Skin of body (tissue), 2 donors: ENCODE measurements around the gene IFI35. TPM values are rescaled to one million over a fixed set of nuclear protein-coding genes. Genes with fewer than 3 reads are reported as not detected.
"Not testable (repeated sequence)": the region's sequence is repeated elsewhere in the genome, so short reads cannot be mapped to it uniquely, and the experiment has no call there.

Experiments used
- DNase-seq: peaks from one replicate; lab custom pipeline; 2025; lab: John Stamatoyannopoulos, UW
- total RNA-seq: library from RNA; depleted of rRNA; stranded (reverse); fragments of >200 nt; gene quantifications from one replicate; pipeline ENCODE4 v1.2.3, GENCODE V29; 2014

IFI35 gene
- total RNA-seq, 1 donor from 2014 or later = 7.2 TPM

DNA sequence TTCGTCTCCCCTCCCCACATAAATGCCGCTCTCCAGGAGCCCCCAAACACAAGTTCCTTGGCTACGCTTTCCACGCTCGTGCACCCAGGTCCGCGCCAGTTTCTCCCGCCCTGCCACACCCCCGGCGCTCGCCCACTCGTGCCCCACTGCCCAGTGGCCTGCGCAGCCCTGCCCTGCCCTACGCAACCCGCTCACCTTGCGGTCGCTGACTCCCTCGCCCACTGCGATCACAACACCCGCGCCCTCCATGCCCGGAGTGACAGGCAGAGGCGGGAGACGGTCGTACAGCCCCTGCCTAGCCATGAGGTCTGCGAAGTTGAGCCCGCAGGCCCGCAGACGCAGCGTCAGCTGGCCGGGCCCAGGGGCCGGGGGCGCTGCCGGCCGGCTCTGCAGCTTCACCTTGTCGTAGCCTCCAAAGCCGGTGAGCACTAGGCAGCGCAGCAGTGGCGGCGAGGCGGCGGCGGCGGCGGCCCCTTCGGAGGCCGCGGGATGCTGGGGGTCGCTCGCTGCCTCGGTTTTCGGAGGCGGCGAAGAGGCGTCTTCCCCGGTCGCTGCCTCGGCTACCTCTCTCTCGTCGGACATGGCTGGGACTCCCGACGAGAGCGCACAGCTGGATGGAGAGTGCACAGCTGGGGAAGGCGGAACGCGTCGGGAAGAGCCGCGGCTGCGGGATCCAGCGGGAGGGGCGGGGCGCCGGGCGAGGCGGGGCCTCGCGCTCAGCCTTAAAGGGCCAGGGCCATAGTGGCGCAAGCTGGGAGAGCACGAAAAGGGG lies 15.3 kb downstream of the IFI35 start, which contains the start of gene VAT1:
Gene VAT1 (minus strand): TSS at position 645 of the 772 bp plus-strand sequence. CDS start 63 bp downstream, at position 582.
- DNase-seq = peak; percentile 56

DNA sequence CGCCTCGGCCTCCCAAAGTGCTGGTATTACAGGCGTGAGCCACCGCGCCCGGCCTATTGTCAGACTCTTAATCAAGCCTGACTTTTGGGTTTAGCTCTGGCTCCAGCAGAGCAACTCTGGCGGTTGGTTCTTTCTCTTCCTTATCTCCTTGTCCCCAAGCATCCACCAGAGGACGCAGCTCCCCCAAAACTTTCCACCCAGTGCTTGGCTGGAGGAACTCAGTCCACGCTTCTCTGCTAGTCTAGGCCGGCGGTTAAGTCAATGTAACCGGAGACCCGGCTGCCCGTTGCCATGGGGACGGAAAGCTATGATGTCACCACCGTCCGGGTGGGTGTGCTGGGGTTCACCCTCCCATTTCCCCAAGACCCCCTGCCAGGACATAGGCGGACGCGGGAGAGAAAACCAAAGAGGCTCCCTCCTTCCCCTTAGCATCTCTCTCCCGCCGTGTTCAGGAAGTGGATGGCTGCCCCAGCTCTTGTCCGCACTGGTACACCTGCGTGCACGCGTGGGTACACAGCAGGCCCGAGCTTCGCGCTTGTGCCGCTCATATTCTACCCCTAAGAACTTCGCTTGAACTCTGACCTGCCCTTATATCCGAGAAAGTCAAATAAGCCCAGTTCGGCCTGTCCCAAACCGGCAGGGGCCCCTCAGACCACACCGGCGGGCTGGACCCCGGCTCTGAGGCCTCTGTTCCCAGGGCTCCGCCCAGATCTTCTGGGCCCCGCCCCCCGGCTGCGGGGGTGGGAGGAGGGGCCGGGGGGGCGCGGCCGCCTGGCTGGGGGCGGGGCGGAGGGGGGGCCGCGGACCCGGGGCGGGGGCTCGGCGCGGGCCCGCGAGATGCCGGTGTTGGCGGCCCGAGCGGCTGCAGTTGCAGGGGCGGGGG lies 18.1 kb downstream of the IFI35 start, which contains the start of gene RND2:
Gene RND2 (plus strand): TSS at position 825 of the 883 bp plus-strand sequence. CDS start 117 bp downstream, outside the sequence.
- peak; percentile 95 for DNase-seq

DNA sequence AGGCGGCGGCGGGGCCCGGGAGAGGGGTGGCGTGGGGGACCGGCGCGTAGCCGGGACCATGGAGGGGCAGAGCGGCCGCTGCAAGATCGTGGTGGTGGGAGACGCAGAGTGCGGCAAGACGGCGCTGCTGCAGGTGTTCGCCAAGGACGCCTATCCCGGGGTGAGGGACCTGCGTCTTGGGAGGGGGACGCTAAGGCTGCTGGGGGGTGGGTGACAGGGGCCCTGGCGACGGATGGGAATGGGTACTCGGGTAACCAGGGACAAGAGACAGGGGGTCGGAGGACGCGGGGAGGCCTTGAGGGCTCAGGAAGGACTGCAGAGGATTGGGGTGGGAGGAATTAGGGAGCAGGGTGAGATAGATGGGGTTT lies 18.7 kb downstream of the IFI35 start:
- no peak for DNase-seq

DNA sequence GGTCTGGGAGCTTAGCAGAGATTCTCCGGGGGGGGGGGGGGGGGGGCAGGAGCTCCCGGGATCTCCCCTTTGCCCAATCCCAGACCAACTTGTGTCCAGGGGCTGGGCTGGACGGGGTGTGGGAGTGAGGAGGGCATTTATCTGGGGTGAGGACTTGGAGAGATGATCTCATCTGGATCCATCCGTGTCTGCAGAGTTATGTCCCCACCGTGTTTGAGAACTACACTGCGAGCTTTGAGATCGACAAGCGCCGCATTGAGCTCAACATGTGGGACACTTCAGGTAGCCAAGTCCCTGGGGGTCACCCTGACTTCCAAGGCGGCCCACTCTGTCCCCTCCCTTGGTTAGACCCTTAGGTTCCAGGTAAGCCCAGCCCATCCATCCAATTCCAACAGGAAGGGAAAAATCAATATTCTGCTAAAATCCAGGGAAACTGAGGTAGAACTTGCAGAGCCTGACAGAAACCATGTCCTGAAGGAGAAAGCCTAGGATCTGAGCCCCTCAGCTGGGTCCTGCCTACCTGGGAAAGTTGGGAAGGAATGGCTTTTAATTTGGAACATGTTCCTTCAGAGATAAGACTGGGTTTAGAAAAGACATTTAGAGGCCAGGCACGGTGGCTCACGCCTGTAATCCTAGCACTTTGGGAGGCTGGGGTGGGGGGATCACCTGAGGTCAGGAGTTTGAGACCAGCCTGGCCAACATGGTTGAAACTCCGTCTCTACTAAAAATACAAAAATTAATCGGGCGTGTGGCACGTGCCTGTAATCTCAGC lies 19.4 kb downstream of the IFI35 start:
- no peak for DNase-seq

DNA sequence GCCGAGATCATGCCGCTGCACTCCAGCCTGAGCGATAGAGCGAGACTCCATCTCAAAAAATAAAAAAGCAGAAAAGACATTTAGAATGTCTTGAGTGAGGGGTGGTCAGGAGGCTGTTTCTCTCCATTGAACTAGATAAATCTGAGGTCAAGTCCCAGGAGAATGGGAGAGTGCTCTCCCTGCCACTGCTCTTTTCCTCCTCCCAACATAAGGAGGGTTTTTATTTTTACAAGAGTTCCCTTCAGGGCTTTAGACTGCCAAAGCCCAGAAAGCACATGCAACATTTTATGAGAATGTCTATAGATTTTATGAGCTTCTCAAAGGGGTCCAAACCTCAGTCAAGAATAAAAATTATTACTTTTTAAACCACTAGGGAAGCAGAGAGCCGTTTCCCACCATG lies 20.0 kb downstream of the IFI35 start:
- DNase-seq = no peak

DNA sequence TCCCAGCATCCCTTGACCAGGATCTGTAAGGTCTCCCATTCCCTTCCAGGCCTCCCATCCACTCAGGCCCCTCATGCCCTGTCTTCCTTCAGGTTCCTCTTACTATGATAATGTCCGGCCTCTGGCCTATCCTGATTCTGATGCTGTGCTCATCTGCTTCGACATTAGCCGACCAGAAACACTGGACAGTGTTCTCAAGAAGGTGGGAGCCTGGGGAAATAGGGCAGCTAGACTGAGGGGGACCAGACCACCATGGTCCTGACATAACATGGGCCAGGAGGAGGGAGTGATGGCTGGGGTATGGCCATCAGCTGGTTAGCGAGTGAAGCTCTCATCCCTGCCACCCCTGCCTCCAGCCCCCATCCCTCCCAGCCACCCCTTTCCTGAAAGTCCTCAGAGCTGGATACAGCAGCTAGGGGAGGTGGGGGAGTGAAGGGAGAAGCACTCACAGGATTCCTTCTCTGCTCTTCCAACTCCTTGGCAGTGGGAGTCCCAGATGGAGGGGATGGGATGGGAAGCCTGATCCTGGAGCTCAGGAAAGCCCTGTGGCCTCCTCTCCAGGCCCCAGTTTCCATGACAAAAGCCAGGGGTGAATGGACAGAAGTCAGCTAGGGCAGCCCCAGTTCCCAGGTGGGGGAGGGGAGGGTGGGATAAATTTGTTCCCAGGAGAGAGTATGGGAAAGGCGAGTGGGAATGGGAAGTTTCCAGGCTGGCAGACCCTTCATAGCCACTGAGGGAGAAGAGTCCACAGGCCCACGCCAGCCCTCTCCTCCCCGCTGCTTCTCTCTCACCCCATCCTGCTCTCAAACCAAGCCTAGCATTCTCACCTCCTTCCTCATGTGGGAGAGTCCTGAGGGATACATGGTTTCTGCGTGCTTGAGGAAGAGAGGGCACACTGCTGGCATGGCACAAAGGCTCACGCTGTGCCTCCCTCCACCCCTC lies 20.8 kb downstream of the IFI35 start:
- no peak for DNase-seq

DNA sequence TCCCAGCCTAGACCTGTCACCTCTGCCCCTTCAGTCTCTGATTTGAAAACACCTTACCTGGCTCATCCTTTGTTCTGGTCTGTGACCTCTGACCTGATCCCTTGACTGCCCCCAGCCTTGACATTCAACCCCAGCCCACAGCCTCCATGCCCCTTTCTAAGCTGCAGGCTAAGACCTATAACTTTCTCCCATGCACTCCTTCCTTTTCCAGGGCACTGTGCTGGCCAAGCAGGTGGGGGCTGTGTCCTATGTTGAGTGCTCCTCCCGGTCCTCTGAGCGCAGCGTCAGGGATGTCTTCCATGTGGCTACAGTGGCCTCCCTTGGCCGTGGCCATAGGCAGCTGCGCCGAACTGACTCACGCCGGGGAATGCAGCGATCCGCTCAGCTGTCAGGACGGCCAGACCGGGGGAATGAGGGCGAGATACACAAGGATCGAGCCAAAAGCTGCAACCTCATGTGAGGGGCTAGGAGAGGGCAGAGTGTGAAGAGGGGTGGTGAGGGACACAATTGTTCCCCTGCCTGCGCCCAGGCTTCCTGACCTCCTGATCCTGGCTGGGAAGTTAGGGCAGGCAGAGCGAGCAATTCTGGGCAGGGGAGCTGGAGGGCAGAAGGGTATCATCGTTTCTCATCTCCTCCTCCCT lies 21.8 kb downstream of the IFI35 start:
- DNase-seq = no peak

DNA sequence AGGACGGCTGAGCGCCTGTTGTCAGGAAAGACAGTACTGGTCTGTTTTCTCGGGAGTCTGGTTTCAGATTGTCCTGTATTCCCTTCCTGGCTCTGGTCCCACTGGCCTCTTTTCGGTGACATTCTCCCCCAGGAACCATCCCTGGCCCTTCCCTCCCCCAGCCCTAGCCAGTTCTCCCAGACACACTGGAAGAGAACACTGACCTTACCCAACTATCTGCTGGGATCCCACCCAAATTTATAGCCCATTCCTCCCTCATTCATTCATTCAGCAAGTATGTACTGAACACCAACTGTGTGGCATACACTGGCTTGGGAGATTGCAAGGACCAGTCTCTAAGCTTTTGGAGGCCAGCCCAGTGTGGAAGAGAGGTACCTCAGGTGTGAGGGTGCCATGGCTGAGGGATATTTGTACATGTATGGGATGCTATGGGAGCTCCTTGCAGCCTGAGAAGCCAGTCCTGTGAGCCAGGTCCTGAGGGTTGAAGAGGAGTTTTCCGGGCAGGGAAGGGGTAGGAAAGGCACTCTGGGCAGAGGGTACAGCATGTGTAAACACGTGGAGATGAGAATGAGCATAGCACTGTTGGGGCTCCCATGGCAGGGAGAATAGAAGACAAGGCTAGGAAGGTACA lies 23.7 kb downstream of the IFI35 start:
- DNase-seq = no peak

DNA sequence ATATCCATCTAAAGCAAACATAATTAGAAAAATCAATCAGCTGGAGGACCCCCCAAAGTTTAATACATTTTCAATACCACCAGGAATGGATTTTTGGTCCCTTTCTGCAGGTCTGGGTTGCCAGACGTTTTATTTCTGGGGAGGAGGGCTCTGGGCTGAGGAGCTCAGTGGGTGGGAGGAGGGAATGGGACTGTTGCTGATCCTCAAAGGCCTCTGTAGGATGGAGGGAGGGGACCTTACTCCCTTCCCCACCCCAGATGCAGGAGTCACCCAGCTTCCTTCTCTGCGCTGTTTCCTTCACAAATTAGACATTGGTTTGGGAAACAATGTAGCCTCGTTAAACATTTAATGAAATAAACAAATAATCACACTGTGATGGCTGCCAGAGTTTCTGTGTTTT lies 25.1 kb downstream of the IFI35 start:
- no peak for DNase-seq

DNA sequence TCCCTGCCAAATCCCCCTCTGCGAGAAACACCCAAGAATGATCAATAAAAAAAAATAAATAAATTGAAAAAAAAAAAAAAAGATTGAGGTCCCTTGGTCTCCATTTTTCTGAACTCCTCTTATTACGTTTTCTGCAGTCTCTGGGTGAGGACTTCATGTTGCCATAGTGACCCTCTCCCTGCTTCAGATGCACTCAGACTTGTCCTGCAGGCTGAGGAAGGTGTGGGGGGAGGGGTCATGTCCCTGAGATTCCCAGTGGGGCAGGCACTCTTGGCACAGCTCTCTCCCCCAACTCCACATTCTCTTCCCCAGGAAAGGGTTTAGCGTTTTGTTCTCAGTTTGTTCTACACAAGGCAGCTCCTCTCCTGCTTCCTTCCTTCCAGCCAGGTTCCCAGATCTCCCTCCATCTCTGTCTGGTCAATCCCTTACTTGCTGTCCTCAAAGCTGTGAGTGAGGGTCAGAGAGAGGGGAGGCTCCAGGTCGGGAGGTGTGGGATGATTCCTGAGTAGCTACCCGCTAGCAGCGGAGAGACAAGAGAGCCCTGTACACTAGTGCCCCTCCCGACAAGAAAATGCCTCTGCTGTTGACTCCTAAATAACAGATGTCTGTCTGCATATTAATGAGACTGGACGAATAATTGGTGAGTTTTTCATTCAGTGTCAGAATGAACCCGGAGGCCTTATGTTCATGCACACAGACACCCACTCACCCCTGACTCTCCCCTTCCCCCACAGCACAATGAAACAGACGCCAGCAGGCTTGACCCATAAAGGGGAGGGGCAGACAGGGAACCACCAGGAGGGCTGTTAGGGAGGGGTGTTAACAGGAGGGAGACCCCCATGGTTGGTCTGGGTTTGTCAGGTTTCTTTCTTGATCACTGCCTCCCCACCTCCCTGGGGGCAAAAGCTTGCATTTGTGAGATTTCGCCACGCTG lies 27.6 kb downstream of the IFI35 start:
- no peak for DNase-seq

DNA sequence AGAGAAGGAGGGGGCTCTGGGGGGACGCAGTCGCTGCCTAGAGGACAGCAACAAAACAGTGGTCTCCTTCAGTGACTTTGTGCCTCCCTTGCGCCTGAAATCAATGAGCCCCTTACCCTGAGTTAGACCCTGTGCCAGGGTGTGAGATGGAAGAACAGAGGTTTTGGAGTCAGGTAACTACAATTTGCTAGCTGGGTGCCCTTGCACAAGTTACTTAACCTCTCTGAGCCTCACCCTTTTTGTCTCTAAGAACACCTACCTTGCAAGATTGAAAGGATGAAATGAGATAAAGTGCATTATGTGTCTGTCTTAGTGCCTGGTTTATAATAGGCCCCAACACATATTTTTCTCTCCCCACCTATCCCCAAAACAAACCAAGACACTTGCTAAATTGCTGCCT lies 28.3 kb downstream of the IFI35 start:
- no peak for DNase-seq

DNA sequence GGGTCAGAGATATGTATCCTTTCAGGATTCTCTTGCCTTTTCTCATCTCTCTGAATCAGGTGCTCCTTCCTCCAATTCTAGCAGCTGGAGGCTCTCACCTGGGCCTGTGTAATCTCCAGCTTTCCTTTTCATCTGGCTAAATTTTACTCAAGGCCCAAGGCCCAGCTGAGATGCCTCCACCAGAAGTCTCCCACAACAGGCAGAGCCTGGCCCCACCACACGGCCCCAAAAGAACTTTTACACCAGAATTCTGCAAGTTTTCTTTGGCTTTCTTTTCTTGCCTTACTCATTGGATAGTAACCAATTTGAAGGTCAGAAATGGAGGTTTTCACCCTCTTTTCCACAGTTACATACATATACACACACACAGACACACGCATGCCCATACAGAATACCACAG lies 33.1 kb downstream of the IFI35 start:
- DNase-seq = no peak

DNA sequence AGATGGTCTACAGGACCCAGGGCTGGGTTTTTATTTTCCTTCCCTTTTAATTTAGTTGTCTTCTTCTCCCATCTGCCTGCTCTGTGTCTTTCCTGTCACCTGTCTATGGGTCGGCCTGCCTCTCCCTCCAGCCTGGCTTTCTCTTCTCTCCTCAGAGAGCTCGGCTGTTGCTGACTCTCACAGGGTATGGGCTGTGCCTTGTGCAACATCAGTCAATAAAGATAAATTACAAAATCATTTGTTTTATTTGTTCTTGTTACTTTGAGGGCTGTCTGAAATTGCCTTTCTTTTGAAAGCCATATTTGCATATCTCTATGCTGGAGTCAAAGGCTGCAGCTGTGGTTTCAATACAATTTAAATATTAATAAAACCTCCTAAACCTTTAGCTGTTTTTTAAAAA lies 34.1 kb downstream of the IFI35 start:
- DNase-seq = no peak

DNA sequence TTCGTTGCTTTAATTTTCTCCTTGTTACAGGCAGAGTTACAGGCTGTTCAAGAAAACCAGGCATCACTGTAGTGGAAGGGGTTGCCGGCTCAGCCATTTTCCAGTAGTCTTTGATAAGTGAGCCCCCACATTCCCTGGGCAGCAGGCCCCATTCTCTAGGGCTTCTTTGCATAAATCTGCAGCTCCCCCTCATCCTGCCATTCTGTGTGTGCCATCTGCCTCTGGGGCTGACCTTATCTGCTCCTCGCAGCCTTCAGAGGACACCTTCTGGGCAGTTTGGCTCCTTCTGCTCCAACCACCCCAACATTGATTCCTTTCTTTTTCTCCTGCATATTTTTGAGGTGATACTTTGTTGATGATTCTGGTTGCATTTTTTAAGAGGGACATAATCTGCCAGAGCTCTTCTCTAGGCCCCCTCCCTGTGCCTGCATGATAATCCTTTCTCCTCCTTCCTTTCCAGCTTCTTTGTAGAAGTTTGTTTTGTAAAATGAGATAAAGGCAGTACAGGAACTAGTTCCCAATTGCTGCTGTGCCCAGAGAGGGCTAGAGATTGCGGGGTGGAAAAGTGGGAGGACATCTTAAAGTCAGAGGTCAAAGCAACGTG lies 35.5 kb downstream of the IFI35 start:
- no peak for DNase-seq

DNA sequence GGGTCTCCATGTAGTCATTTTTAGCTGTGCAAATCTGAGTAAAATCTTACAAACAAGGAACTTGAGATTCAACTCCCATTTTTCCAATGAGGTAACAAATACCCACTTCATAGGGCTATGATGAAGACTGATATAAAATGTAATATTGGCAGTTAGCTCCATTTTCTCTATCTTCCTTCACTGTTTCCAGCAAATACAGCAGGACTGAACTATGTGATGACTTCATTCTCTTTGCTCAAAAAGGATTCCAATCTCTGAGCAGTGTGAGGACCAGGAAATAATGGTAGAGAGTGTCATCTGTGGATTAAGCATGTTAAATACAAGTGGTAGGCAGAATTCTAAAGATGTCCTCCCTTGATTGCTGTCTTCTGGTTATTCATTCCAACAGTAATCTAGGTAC lies 36.7 kb downstream of the IFI35 start:
- DNase-seq = no peak

DNA sequence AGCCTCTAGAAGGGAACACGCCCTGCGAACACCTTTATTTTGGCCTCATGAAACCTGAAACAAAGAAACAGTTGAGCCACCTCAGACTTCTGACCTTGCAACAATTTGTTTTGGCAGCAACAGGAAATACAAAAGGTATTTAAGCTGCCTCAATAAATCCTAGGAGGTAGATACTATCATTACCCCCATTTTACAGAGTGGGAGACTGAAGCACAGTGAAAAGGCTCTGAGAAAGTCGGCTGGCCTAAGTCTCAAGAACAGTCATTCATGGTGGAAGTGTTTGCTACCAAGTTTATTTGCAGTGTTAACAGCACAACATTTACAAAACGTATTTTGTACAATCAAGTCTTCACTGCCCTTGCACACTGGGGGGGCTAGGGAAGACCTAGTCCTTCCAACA lies 37.4 kb downstream of the IFI35 start:
- no peak for DNase-seq

DNA sequence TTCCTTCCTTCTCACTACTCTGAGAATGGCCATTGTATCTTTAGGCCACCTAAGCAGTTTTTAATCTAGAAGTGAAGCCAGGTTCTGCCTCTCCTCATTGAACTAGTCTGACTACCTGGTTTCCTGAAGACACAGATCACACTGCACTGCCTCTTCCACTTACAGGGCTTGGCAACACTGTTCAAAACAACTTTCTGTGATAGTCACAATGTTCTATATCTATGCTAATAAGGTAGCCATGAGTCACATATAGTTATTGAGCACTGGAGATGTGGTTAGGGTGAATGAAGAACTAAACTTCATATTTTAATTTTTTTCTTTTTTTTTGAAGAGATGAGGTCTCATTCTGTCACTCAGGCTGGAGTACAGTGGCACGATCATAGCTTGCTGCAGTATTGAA lies 45.4 kb downstream of the IFI35 start:
- no peak for DNase-seq

DNA sequence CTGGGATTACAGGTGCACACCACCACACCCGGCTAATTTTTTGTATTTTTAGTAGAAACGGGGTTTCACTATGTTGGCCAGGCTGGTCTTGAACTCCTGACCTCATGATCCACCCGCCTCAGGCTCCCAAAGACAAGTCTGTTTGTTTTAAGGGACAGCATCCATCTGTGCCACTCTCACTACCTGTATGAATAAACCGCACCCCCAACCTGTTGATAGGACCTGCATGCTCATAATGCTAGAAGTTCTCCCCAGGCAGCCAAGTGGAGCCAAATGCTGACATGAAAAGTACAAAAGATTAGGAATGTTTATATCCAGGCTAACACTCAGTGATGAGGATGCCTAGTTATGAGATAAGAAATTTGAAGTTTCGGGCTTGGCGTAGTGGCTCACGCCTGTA lies 46.4 kb downstream of the IFI35 start:
- DNase-seq = not testable (repeated sequence)
